NCI-H69 (cell line): ENCODE measurements around the gene SLC2A6.

Experiments
- DNase-seq: peaks from one replicate; lab custom pipeline; 2025; lab: John Stamatoyannopoulos, UW

The SLC2A6 gene

DNA sequence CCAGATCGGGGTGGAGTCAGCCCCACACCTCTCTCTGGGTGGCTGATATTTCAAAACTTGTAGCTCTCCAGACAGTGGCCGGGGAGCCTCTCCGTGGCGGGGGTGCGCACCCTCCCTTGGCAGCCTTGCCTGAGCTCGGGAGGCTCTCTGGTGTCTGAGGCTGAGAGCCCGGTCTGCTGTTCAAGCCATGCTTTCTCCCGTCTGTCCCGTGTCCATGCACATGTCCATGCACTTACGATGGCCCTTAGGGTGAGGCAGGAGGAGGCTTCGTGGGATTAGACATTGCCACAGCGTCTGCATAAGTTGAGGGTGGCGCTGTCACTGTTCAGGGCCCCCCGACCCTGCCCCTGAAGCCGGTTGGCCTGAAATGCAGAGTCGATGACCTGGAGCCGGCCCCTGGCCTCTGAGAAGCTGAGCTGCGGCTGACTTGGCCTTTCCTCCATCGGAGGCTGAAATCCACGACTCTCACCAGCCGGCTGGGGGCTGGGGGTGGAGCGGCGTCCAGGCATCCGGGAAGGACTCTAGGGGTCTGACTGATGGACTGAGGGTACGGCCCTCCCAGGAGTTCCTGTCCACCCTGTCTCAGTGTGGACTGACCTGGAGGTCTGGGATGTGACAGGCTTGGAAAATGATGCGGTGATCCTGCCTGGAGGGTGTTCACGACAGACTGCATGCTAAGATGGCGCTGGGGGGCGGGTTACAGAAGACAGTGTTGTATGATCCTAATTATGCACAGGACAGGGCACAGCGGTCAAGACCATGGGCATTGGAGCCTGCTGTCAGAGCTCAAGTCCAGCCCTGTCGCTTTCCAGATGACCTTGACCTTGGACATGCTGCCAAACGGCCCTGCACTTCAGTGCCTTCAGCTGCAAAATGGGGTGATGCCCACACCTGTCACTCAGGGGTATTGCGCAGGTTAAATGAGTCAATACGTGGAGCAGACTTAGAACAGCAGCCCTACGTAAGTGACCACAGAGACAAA lies 18.3 kb upstream of the SLC2A6 start:
- no peak for DNase-seq

DNA sequence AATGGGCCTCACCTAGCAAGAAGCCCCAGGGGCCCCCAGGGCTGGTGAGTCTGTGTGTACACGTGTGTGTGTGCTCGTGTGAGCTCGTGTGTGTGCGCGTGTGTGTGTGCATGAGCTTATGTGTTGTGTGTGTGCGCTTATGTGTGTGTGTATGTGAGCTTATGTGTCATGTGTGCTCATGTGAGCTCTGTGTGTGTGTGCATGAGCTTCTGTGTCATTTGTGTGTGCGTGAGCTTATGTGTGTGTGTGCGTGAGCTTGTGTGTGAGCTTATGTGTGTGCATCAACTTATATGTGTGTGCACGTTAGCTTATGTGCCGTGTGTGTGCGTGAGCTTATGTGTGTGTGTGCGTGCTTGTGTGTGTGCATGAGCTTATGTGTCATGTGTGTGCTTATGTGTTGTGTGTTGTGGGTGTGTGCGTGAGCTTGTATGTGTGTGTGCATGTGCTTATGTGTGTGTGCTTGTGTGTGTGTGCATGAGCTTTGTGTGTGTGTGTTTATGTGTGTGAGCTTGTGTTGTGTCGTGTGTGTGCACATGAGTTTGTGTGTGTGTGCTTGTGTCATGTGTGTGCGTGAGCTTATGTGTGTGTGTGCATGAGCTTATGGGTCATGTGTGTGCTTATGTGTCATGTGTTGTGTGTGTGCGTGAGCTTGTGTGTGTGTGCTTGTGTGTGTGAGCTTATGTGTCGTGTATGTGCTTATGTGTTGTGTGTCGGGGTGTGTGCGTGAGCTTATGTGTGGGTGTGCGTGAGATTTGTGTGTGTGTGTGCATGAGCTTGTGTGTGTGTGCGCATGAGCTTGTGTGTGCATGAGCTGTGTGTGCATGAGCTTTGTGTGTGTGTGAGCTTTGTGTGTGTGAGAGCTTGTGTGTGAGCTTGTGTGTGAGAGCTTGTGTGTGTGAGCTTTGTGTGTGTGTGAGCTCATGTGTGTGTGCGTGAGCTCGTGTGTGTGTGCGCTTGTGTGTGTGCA lies 16.7 kb upstream of the SLC2A6 start:
- DNase-seq: no peak

GRCh38 chr9:133494636-133495326 lies 15.9 kb upstream of the SLC2A6 start:
- no peak for DNase-seq

DNA sequence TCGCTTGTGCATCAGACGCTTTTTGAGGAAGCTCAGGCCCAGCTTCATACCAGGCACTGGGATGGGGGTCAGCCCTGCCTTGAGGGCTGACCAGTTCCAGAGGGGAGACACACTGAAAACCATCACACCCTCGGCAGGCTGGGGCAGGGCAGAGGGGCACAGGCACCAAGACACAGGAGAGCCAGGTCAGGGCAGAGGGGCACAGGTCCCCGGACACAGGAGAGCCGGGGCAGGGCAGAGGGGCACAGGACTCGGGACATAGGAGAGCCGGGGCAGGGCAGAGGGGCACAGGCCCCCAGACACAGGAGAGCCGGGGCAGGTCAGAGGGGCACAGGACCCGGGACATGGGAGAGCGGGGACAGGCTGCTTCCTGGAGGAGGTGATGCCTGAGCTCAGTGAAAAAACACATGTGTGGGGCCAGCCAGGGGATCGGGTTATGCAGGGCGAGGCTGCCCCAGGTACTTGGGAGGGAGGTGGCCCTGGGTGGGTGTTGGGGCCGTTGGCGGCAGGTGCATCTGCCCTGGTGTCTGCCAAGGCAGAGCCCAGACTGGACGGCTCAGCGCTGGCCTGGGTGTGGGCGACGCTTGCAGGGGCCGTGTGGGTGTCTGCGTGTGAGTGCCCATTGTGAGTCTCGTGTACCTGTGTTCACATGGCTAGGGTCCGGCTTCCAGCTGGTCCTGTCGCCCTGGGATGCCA lies 15.1 kb upstream of the SLC2A6 start:
- no peak for DNase-seq

- DNase-seq: no peak
Measured at GRCh38 chr9:133493428-133493827, 14.5 kb upstream of the SLC2A6 start.

GRCh38 chr9:133492061-133493021 lies 13.4 kb upstream of the SLC2A6 start:
- peak; percentile 16 for DNase-seq

DNA sequence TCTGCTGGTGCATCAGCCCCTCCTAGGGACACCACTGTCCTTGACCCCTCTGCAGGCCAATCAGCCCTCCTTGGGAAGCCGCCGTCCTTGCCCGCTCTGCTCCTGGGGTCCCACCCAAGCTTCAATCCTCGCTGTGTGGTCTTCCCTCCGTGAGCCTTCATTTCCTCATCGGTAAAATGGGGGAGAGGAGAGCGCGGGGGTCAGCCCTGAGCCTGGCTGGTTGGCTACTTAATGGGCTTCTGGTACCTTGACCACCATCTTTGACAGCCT lies 12.7 kb upstream of the SLC2A6 start:
- DNase-seq: no peak

- DNase-seq: peak; percentile 32
Measured at GRCh38 chr9:133490865-133491655, 12.2 kb upstream of the SLC2A6 start.

GRCh38 chr9:133490201-133490681 lies 11.3 kb upstream of the SLC2A6 start:
- no peak for DNase-seq

GRCh38 chr9:133489253-133490190 lies 10.6 kb upstream of the SLC2A6 start:
- DNase-seq: no peak

DNA sequence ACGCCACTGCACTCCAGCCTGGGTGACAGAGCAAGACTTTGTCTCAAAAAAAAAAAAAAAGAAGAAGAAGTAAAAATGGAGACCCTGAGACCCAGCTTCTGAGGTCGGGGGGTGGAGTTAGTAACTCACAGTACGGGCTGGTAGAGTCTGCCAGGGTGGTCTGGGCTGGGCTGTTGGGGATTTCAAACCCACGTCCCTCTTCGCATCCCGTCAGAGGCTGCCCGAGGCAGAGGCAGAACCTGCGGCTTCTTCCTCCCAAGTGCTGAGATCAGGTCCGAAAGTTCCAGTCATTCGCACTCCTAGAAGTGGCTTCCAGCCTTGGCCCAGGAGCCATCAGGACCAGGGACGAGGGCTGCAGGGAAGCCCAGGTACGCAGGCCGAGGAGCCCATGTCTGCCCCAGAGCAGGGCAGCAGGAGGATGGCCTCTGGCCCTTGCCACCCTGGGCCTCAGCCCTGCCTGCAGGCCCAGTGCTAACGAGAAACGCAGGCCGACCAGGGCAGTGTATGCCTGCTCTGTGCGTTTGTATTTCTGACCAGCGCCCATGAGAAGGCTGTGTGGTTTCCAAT lies 9.9 kb upstream of the SLC2A6 start:
- DNase-seq: no peak

GRCh38 chr9:133487331-133487725 lies 8.4 kb upstream of the SLC2A6 start:
- DNase-seq: no peak

DNA sequence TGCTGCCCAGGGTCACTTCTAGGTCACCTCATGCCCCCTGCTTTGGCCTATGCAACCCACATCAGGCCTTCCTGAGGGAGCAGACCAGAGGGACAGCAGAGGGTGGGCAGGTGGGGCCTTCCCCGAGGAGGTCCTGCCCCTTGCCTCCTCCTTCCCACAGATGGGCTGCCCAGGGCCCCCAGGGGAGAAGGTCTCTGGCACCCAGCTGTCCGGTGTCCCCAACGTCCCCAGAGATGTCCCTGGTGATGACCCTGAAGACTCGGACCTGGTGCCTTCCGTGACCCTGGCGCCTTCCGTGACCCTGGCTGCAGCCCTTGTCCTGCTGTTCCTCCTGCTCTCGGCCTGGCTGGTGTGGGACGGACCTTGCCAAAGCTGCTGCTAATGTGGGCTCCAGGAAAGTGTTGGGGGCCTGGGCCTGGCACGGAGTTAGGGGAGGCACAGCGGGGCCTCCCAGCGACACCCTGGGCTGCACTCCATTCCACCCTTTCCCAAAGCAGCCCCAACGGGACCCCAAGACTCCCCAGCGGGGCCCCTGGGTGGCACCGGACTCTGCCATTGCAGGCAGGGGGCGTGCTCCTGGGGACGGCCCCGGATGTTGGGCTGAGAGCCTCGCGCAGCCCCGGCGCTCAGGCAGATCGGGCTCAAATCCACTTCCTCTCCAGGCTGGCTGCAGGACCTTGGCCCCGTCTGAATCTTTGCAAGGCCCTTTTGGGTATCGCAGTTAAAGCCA lies 6.8 kb upstream of the SLC2A6 start:
- DNase-seq: no peak

- DNase-seq: peak; percentile 60
Measured at GRCh38 chr9:133484671-133485437, 6.0 kb upstream of the SLC2A6 start.

- DNase-seq: no peak
Measured at GRCh38 chr9:133483611-133484010, 4.7 kb upstream of the SLC2A6 start.
